GM21717 (cell line): ENCODE results near the gene ICE1.
"Not testable (repeated sequence)": the region's sequence is repeated elsewhere in the genome, so short reads cannot be mapped to it uniquely, and the experiment has no call there.

Experiments used
- ATAC-seq: cut with Tn5 transposase; IDR thresholded peaks from one replicate; pipeline ENCODE4 v1.9.1; 2021; ENCODE audit warnings: mild to moderate bottlenecking, moderate library complexity; ENCODE audit not compliant: unreplicated experiment

The ICE1 gene, protein sequence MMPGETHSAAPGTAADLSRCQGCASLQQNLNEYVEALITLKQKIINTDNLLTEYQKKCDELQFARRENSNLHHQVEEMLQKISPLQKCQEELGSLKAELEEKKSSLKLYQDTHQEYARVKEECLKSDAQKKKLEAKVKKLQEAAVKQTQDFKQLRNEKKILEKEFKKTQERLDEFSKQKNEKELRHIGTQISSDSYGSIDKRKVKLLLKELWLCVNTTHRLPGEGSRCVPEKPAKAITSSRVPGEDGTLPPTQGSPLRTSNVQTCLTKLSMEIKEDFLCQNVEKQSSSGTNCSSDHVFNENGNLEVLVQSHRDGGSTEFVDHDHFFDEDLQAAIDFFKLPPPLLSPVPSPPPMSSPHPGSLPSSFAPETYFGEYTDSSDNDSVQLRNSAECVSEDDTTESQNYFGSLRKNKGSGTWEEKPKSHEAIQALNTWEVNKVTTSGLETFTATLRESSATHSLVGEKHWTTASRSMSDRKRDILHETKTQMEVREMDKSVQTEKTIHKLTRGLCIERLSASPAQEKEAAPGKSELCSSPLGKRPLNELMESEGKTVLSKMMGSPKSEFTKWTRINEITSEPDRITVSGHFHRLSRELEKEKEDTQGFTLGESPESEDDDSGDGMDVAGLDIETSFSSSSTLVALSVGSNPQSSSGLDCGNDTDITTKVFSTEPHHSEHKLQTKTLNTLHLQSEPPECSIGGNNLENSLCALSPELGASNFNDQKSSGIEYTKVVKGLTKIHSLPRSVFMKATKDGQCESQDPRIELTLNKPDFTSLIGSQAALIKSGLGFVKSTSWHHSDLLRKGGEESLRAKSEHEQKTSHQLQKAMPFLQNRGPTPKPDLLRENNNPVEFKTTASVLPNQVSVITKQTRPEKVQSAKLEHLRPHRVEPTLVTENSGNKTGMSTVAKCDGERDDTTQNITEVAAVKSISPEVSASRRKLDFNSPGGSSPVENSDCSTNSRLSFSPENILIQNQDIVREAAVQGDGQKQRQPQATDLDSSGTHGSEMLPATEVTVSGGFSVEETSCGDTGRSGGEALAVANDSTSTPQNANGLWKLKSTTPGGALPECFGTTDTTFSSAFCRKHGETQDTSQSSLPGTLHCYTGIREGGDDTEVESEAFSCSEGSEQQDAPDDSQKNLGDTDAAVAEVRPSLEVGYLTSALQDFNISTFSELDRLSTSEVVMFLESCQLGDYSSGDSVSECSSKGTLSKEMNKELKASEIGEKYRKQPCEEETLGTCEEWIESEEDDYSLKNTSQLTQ (N-terminal part only)

GRCh38 chr5:5421961-5422818 is at the start of gene ICE1:
Gene ICE1 (plus strand): TSS chr5:5422677. CDS start chr5:5422916, 239 bp downstream.
- peak; percentile 87 for ATAC-seq

GRCh38 chr5:5372930-5373329 is 49.5 kb upstream of the ICE1 start:
- ATAC-seq = no peak

GRCh38 chr5:5373351-5373989 is 49.0 kb upstream of the ICE1 start:
- ATAC-seq = no peak

- ATAC-seq = no peak
Observed at GRCh38 chr5:5374009-5374715, 48.3 kb upstream of the ICE1 start.

GRCh38 chr5:5377780-5378179 is 44.7 kb upstream of the ICE1 start:
- ATAC-seq = no peak

DNA sequence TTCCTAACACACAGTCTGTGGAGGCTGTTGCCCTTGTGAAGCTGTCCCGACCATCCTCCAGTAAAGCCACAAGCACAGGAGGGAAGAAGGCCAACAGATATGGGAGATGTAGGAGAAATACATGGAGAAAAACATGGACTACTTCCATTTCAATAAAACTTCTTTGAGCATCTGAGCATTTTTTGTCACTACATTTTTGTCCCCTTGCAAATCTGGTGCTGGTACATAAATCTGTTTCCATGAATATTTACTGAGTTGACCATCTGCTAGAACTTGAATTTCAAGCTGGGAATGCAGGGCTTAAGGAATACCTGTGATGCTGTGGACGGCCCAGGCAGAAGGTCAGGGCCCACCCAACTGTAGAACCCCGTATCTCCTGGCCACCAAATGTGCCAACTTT is 43.9 kb upstream of the ICE1 start:
- ATAC-seq = no peak

GRCh38 chr5:5380298-5380697 is 42.2 kb upstream of the ICE1 start:
- ATAC-seq = no peak

DNA sequence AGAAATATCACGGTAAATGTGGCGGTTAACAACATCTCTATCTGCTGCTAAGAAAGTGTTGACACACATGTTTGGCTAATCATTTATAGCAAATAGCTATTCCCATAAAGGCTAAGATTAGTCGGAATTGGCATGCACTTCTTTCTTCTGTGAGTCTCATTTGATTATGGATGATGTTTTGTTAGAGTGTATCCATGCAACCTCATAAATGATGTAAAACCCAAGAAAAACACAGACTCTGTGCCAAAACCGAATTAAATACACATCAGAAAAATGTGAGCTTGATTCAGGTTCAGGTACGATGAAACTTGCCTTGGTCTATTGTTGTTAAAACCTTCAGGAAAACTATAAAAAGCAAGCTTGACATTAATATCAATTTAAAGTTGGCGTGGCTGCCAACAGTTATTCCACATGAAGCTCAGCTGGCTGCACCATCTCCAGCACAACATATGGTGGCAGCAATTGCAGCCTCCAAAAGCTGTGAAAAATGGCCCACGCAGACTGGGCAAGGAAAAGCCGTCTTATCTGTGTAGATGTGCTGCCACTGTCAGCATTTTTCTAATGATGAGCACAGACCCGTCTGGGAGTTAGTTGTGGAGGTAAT is 41.1 kb upstream of the ICE1 start:
- ATAC-seq = no peak

DNA sequence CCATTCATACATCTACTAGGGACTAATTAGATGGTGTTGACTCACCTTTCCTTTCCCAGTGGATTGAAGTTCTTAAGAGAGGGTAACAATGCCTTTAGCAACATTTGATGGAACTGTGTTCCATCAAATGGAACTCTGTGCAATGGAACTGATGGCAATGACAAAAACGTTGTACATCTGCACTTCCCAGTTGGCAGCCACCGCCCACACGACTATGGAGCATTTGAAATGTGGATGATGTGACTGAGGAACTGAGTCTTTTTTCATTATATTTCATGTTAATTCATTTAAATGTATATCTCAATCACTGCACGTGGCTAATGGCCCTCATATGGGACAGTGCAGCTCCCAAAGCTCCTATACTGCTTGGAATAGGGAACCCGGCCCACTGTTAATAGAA is 39.0 kb upstream of the ICE1 start:
- no peak for ATAC-seq

DNA sequence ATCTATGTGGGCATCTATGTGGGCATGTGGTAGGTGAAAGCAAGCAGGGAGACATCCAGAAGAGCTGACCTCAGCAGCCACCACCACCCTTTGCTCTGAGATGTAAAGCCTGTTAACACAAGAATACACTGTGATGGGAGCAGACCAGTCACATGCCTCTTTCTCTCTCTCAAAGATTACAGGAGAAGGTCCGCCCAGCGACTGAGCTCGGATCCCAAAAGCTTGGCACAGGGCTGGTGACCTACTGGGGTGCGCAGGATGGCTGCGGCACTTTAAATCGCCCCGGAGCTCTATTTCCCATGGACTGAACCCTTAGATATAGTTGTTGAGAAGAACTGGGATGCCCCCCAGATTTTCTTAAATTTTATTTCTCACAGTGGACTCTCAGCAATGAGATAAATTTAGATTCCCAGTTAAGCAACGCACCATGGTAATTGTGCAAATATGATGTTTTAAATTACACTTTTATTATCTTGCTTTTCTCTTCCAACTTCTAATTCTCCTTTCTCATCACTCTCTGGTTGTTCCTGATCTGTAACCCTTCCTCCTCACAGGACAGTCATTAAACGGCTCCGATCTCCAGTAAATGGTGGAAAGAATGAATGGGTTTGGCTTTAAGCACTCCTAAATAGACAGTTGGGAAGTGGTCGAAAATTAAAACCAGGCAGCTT is 37.7 kb upstream of the ICE1 start:
- no peak for ATAC-seq

DNA sequence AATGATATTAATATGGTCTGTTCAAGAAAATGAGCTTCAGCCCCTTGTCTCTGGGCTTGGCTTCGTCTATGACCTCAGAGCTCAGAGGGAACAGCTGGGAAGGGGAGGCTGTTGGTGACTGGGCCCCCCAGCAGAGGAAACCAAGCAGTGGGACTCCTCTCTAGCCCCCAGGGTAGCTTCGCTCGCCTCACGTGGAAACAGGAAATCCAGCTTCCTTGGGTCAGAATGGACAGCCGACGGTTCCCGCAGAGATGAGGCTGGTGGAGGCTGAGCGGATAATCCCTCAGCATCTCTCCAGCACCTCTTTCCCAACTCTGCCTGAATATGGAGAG is 37.2 kb upstream of the ICE1 start:
- no peak for ATAC-seq

DNA sequence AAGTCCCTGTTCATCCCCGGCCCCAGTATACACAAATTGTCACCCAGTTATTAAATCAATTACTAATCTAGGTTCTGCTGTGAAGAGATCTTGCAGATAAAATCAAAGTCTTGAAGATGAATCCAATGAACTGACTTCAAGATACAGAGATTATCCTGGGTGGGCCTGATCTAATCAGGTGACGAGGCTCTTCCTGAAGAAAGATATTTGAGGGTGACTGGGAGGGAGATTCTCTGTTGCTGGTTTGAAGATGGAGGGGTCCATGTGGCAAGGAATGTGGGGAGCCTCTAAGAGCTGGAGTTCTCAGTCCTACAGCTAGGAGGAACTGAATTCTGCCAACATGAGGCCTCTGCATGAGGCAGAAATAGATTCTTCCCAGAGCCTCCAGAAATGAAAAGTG is 36.1 kb upstream of the ICE1 start:
- no peak for ATAC-seq

- ATAC-seq = no peak
Observed at GRCh38 chr5:5387192-5387591, 35.3 kb upstream of the ICE1 start.

- ATAC-seq = no peak
Observed at GRCh38 chr5:5387777-5388176, 34.7 kb upstream of the ICE1 start.

DNA sequence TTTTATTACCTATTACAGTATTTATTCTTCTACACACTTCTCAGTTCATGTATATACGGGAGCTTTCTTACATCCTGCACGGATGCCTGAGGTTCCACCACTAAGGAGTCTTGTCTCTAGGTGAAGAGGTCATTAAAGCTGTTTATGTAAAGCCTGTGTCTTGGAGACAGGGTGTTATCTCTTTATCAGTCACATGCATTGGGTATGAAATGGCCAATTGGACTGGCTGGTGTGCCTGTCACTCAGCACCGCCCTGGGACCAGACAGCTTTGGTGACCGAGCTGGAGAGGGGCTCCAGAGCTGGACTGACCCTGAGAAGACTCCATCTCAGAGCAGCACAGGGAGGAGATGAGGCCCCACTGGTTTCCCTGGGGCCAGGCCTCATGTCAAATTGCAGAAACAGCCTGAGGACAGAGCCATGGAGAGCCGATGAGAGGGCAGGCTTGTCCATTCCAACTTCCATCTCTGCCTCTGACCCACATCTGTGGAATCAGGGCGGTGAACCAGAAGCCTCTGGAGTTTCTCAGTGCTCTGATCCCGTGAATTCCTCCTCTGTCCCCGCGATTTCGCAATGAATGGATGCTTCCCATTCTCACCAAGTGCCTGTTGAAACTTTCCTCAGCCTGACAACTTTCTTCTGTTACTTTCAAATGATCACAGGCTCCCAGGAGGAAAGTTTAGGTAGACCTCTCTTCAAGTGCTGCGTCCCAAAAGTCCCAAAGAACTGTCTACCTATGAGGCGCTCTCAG is 32.2 kb upstream of the ICE1 start:
- not testable (repeated sequence) for ATAC-seq

DNA sequence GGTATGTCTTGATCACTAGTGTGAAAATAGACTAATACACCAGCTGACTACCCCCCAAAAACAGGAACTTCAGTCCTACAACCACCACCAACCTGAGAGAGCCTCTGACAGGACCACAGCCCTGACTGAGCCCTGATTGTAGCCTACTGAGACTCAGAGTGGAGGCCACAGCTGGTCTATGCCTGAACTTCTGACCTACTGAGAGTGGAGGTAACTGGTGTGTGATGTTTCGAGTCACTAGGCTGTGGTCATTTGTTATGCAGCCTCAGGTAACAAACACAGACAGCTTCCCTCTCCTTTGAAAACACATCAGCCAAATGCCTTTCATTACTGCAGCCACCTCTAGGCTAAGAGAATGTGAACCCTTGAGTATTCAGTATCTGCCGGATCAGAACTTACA is 30.0 kb upstream of the ICE1 start:
- ATAC-seq = not testable (repeated sequence)

DNA sequence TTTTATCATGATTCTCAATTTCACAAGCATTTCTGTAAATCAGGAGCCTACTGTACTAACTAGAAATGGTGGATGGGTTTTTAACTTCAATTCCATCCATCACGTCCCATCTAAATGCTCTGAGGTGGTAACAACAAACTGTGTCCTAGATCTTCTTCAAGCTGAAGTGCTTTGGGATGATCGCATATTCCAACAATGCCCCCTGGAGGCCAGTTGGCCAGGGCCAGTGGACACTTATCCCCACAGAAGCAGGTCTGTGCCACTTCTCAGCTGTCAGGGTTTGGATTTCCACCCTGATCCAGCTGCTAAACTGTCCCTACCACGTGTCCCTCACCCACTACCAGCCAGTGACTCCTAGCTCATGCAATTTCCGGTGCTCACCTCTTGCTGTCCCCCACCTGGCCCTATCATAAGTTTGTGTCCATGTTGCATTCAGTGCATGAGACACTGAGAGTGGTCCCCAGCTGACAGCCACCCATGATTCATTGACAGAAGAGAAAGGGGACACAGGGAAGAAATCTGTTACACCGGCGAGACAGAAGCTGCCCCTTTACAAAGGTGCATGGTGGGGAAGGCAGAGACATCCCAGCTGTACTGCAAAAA is 28.0 kb upstream of the ICE1 start:
- ATAC-seq = not testable (repeated sequence)
